GM04504 (cell line): Measurements from ENCODE around the gene PEX14.

Source experiments
- DNase-seq: peaks from one replicate; pipeline ENCODE4 v3.0.0-alpha.2; 2012; ENCODE audit warnings: low read depth

PEX14 gene

DNA sequence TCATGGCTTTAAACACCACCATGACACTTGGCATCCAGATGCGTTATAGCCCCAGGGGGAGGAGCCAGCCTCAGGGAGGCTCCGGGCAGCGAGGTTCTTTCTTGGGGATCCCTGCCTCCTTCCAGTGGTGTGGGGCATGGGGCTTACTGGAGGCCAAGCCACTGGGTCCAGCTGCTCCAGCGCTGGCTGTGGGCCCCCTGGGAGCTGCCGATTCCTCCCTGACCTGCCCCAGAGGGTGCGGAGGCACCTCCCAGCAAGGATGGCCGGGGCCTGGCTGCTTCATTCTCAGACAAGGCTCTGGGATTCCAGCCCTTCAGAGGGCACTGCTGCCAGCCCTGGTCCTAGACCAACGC, 159.3 kb downstream of the PEX14 start:
- DNase-seq = no peak

DNA sequence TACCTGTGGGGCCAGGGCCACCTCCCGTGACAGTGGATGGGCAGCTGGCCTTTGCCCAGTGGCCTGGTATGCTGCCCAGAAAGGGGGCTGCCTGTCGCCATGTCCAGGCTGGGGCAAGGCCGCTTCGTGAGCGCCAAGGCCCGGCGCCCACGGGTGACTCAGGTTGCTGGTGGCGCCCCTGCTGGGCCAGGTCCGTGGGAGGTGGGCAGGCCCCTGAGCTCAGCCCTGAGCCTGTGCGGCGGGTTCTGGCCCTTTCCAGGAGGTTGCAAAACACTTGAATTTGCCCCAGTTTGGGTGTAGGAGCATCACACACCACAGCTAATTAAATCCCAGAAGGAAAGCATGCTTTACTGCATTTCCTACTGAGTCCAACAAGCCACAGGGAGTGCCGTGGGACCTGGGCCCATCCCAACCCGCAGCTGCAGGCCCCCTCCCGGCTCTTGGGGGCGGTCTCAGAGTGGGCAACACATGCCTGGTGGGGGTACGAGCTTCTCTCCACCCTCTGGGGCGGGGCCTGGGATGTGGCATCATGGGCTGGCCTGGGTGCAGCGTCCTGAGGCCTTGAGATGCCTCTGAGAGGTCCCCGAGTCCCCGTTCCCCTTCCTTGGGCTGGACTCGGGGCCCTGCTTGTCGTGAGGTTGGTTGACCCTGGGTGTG, 159.8 kb downstream of the PEX14 start:
- DNase-seq = no peak

DNA sequence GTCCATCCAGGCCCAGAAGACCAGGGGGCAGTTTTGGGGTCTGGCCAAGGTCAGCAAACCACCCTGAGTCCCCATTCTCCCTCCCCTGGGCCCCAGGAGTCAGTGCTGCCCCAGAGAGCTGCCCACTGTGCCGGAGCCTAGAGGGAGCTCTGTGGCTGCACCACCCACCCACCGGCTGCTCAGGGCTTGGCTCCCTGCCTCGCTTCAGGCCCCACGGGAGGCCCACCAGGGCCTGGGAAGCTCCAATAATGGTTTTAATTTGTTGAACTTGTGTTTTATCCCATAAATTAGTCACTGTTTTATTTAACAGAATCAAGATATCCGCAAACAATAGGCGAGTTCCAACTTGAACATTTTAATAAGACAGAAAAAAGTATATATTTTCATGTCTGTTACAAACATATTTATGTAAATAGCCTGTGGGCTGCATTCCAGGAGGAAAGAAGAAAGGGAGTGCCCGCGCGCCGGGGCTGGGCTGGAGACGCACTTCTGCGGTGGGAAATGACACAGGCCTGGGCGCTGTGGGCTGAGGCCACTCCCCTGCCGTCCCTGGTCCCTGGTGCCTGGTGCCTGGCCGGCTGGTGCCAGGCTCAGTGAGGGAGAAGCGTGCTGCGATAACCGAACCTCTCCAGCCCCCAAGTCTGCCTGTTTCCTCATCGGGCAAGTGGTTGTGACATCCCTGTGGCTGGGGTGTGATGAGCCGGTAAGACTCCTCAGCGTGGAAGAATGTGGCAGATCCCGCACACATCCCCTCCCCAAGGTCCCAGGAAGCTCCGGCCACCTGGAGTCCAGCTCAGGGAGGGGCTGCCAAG, 160.5 kb downstream of the PEX14 start:
- no peak for DNase-seq

DNA sequence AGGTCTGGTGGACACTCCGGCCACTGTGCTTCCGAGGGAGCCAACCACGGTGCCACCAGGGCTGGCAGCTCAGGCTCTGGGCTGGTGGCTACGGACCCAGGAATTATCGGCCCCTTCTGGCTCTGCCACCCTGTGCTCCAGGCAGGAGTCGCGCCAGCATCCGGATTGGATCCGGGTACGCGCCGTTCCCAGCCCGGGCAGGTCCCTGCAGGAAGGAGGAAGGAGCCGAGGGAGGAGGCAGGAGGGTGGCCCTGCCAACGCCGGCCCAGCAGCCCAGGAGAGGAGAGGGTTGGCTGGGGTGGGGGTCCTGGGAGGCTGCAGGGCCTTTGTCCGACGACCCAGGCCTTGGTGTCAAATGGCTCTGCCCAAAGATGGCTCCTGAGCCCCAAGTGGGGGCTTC, 161.2 kb downstream of the PEX14 start:
- DNase-seq = no peak

DNA sequence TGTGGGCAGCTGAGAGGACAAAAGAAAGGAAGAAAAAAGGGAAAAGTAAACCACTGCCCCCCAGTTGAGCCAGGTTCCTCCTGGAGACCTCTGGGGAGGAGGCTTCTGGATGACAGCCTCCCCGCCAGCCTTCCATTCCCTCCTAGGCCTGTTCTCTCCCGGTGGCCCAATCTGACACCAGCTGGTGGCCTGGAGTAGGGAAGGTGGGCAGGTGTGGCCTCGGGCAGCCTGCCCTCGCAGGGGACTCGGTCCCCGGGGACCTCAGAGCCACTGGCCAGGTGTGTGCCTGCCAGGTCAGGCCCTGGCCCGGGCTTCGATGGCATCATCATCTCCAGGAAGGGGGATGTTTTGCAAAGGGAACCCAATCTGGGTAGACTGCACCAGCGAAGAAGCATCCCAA, 162.7 kb downstream of the PEX14 start:
- no peak for DNase-seq

DNA sequence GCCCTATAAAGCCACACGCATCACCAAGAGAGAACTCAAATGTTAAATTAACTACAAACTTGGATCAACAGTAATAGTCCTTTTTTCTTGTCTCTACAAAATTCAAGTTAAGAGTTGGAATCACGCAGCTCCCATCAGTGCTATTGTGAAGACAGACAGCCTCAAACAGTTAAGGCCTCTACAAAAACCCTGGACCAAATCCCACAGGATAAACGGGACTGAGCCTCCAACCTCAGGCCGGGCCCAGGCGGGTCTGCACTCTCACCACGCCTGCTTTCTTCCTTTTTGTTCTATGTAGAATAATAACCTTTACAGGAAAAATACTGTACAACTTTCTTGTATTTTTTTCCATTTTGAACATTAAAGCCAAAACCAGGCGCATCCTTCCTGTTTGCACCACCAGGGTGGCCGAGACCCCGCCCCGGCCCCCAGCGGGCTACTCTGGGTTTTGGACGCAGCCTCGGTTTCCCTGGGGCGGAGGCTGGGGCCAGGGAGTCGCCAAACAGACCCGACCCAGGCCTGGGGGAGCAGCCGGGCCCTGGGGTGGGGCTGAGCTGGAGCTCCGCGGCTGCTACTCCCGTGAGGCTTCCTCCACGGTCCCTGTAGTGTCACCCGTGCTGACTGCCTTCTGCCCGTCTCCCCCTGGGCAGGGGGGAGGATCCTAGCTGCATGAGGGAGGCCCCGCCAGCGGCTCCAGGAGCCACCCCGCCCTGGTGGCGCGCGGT, 163.2 kb downstream of the PEX14 start:
- no peak for DNase-seq

DNA sequence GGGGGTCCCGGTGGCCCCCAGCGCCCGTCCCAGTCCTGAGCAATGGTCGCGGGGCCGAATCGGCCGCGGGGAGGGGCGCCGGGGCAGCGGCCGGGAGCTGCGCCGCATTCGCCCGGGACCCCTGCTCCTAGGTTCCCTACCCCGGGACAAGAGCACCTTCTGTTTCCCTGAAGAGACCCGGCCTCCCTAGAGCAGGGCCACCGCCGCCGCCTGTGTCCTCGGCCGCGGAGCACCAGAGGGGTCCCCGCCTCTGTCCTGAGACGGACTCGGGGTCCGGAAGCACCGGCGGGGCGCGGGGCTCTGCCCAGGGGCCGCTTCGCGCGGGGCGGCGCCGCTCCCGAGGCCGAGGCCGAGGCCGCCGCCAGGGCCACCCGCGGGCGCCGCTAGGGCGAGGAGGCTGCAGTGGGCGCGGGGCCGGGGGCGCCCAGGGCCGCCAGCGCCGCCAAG, 163.8 kb downstream of the PEX14 start:
- no peak for DNase-seq

DNA sequence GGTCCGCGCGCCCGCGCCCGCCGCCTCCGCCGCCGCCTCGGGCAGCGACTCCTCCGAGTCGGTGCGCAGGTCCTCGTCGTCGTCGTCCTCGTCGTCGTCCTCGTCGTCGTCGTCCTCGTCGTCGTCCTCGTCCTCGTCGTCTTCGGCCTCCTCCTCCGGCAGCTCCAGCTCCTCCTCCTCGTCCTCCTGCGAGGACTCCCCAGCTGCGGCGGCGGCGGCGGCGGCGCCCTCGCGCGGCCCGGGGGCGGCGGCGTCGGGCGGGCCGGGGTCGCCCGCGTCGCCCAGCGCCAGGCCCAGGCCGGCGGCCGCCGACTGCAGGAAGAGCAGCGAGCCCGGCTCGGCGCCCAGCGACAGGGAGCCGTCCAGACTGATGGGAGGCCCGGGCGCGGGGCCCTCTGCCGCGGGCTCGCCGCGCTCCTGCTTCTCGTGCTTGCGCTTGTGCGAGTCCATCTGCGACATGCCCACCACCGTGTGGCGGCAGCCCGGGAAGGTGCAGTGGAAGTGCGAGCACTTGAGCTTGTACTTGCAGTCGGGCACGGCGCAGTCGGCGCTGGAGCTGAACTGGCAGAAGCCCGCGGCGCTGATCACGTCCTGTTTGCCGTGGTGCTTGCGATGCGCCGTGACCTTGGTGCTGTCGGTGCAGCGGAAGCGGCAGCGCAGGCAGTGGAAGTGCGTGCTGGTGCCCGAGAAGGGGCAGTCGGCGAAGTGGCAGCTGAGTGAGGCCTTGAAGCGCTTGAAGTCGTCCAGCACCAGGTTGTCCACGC, 164.4 kb downstream of the PEX14 start:
- no peak for DNase-seq

DNA sequence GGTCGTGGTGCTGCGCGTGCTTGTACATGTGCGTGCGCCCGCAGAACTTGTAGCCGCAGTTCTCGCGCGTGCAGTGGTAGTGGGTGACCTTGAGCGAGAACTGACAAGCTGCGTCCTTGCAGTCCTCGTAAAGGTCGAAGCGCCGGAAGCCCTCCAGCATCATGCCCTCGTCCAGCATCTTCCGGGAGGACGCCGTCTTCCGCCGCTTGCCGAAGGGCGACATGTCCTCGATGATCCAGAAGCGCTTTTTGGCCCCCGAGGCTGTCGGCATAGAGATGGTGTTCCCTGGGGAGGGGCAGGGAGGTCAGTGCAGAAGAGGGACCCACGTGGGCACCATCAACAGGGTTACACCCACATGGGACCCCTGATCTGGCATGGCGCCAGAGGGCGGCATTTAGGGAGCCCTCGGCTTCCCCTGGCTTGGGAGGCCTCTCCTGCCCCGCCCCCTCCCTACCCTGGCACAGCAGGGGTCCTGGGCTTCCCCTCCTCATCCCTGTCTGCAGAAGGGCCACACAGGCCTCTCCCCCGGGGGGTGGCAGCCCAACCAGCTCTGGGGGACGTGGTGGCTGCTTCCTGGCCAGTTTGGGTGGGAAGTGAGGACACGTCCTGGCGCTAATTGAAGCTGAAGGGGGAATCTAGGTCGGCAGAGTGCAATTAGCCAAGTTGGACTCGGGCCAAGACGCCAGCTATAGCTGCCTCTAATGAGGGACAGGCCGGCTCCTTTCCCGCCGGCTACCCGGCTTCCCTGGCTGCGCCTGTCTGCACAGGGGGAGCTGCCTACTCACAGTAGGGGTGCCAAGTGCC, 165.2 kb downstream of the PEX14 start:
- DNase-seq = no peak

DNA sequence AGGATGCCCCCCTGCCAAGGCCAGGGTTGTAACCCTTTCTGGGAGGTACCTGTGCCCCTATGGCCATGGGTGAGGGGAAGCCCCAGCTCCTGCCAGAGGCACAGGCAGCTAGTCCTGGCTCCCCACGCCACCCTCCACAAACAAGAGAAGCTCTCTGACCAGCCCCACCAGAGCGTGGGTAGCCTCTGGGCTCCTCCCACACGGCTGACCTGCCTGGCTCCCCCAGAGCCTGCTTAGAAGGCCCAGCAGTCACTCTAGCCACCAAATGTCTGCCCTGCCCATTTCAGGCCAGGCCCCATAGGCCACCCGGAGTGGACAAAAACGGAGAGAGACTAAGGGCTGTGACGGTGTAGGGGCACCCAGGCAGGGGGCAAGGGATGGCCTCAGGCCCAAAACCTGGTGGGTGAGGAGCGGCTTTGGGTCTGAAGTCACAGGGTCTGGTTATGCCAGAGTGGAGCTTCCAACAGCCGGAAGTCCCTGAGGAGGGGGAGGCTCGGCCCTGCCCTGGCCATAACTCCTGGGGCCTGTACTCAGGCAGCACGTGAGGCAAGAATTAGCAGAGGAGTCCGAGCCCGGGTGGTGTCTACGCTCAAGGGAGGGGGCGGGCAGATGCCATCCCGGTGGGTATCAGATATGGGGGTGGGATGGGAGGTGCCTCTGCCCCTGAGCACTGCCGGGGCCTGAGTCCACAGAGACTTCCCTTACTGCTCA, 166.2 kb downstream of the PEX14 start:
- no peak for DNase-seq

DNA sequence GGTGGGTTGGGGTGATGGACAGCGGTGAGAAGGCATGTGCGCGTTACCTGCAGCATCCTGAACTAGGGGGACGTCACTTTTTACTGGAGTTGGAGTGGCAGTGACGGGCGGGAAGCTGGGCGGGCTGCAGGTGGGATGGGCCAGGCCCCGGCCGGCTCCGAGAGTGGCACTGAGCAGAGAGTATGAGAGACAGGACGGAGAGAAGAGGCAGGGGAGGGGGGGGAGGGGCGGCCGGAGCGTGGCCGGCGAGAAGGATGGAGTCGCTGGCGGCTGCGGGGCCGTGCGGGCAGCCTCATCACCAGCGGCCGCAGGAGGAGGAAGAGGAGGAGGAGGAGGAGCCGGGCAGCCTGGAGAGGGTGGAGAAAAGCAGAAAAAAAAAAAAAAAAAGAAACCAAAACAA, 167.2 kb downstream of the PEX14 start:
- no peak for DNase-seq

DNA sequence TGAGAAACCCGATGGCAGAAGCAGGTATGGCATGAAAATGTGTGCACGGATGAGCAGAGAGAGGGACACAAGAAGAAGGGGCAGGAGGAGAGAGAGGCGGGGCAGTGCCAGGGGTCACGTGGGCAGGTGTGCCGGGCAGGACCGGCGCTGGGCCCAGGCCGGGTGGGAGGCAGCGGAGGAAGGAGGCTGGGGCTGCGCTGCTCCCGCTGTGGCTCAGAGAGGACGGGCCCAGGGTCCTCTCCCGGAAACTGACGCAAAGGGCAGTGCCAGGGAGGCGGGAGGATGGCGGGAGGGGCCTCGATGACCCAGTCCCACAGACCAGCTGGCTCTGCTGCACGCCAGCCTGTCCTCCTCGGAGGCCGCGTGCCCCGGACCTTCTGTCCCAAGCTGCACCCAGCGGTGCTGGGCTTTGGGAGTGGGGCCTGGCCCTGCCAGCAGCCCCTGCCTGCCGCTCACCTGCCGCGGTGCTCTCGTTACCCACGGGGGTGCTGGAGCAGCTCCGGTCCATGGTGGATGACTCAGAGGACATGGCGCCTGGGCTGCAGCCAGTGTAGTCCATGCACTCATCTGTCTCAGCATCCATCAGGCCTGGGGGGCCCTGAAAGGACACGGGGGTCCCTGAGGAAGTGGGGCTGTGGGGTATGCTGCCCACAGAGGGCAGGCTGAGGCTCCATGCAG, 167.8 kb downstream of the PEX14 start:
- no peak for DNase-seq

DNA sequence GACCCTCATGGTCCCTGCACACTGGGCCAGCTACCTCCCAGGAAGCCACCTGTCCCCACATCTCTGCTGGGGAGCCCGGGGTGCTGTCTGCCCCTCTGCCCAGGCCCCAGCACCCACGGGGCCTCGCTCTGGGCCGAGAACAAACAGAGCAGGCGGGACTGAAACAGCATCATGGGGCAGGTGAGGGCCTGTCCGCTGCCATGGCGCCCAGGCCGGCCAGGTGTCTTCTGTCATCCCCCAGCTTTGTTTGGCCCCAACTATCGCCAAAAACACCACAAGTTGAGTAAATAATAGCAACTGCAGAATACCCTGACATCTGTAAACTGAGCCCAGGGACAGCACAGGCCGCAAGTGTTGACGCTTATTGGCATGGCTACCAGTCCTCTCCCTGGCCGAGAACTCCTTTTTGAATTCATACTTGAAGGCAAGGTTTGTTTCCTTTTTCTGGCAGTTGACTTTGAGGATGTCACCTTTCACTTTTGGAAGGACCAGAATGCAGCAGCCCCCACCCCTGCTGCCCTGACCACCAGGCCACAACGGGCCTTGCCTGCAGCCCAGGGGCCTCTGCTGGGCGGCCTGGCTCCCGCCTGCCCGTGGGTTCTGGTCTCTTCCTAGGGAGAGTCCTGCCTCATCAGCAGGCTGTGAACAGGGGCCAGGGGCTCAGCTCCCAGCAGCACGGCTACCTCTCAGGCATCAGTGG, 169.0 kb downstream of the PEX14 start:
- DNase-seq = no peak

DNA sequence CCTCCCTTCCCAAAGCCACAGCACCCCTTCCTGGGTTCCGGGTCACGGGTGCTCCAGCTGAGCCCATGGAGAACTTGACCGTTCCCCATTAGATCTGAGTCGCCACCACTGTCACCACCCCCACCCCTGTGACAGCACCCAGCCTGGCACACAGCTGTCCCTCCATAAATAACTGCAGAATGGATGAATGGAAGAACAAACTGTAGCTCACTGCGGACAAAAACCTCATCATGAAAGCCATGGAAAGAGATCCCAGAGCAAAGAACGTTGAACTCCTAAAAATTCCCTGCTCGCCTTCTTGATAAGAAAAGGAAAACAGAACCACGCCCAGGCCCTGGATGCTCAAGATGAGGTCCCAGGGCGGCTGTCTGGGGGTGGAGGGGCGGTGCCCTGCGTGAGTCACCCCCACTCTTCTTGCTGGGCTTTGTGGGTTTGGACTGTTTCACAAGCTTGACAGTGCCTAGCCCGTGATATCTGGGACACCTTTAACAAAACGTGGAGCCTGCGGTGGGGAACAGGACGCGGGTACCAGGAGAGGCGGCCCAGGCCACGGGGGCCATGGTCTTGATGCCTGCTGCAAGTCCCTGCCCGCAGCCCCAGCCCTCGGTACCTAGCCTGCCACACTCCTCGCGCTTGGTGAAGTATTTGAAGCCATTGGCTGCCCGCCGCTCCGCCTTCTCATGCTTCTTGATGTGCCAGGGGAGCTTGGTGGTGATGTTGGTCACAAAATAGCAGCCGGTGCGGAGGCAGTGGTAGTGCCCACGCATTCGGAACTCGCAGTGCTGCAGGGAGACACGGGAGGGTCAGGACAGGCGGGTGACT, 169.8 kb downstream of the PEX14 start:
- no peak for DNase-seq

DNA sequence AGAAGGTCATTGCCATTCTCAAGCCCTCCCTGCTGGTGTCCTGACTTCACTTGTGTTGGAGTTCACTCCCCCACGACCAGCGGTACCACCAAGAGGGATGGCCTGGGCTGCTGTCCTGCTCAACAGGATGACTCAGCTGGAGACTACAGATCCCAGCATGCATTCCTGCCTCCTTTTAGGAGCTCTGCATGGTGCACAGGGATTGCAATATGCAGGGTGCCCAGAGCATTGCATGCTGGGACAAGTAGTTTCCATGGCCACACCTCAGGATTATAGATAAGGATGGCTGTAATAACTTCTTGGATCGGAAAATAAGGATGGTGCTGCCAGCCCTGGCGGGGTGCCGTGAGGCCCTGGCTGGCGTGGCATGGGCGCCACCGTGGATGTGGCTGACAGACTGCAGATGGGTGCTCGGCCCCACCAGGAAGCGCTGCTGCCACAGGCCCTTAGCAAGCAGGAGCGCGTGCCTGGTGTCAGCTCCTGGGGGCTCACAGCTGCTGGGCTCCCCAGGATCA, 171.7 kb downstream of the PEX14 start:
- DNase-seq = peak; percentile 35

DNA sequence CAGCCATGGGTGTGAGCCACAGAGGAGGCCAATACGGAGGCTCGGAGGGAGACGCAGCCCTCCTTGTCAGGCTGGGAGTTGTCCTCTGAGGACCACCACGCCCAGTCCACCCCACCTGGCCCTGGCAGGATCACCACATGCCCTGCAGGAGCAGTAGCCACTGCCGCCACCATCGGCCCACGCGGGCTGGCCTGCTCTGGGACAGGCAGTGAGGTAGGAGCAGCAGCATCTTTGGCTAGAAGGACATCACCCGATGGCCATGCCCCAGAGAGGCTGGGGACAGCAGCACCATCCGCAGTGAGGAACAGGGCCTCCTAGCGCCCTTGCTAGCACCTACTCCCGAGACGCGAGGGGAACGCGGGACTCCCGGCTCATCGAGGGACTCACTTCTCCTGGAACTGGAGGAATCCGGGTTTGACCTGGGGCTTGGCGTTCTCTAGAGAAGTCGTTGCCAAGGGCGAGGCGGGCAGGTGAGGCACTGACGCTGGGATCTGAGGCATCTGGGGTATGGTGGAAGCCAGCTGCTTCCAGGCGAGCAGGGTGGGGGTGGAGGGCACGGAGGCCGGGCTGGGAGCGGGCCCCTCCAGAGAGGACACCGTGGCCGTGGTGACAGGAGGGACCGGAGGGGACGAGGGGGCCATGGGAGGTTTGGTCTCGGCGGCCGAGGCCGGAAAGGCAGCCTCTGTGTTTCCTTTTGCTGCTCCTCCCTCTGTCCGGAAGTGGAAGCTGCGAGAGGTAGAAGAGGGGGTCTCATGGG, 172.8 kb downstream of the PEX14 start:
- no peak for DNase-seq

DNA sequence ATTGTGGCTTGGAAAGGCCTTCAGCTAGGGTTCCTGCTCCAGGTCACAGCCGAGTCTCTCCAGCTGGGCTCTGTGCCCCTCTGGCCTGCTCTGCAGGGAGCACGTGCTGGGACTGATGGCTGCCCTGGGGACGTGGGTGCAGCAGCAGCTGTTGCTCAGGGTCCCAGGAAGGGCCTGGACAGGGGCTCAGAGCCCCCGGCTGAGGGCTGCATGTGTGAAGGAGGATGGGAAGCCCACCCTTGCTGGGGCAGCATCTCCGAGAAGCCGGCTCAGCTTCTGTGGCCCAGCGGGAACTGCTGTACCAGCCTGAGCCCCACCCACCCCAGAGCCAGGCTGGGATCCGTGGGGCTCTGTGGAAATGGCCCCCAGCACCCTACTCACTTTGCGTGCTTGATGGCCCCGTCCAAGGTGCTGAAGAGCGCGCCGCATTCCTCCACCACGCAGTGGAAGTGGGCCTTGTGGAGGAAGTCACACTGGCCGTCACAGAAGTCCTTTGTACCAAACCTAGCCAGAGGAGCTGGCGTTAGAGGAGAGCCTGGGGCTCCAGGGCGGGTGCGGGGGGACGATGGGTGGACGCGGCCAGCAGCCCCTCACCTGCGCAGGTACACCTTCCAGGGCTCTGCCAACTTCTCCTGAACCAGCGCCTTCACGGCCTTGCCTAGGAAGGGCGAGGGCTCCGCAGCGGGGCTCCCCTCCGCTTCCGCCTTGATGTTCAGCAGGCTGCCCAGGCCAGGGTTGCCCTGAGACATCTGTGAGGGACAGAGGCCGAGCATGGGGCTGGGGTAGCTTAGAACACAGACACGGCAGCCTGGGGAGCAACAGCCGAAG, 174.2 kb downstream of the PEX14 start:
- DNase-seq = no peak
